Lower leg skin (tissue), 4 donors: ENCODE results near the gene SLC16A3. TPM values are rescaled to one million over a fixed set of nuclear protein-coding genes. Genes with fewer than 3 reads are reported as not detected.
"Not testable (repeated sequence)": the region's sequence is repeated elsewhere in the genome, so short reads cannot be mapped to it uniquely, and the experiment has no call there.

ENCODE experiments used
- DNase-seq, 2 donors: peaks; one replicate each; pipeline ENCODE4 v3.0.0-alpha.2; 2019; ENCODE audit warnings: low spot score in 2 of 2
- H3K4me3 ChIP-seq: fragments of 200-600 bp; sonication (generic); 2 replicates; pipeline ENCODE4 v1.5.1; 2017; ENCODE audit warnings: mild to moderate bottlenecking, low read depth; ENCODE audit not compliant: poor library complexity, severe bottlenecking
- CTCF ChIP-seq, 3 donors: fragments of 450-650 bp; IDR thresholded peaks; one replicate each; pipeline ENCODE4 v1.5.1; 2016; ENCODE audit warnings: antibody characterized with exemption in 3 of 3, mild to moderate bottlenecking in 3 of 3, moderate library complexity in 2 of 3
- POLR2A ChIP-seq, 2 donors: fragments of 450-650 bp; IDR thresholded peaks; one replicate each; pipeline ENCODE4 v1.6.1; 2016 to 2017; ENCODE audit warnings: antibody characterized with exemption in 2 of 2, mild to moderate bottlenecking in 1 of 2, moderate library complexity in 1 of 2
- WGBS, 2 donors: methylation state at CpG; one replicate each; pipeline ENCODE4 v1.1.5; 2018; 5-methylcytosine and 5-hydroxymethylcytosine counted together
- intact Hi-C: fragments of 100-400 bp; cut with DNase I; formaldehyde crosslinking; loops from one replicate; pipeline ENCODE4 v1.15.0; 2023; ENCODE audit warnings: low total_unique reads
- total RNA-seq, 4 donors: library from RNA; depleted of rRNA; stranded (reverse); fragments of >200 nt; gene quantifications; one replicate each; pipeline ENCODE4 v1.1.0, GENCODE V29; 2016

SLC16A3 gene
- total RNA-seq, 4 donors from 2014 or later = 10.0 to 18.5 (median 15.2) TPM

- TF ChIP-seq POLR2A (IDR thresholded peaks at IDR 0.05) (no peak), CTCF (IDR thresholded peaks at IDR 0.05) (no peak)
- 89 to 92% methylated on average over 19 to 23 of the region's 23 CpGs for WGBS, 2 donors
- no peak overlapping the region for H3K4me3 ChIP-seq
- intact Hi-C loops = no loop called here
- DNase-seq = no peak
Measured at GRCh38 chr17:82201498-82201910, 27.3 kb upstream of the SLC16A3 start.

DNA sequence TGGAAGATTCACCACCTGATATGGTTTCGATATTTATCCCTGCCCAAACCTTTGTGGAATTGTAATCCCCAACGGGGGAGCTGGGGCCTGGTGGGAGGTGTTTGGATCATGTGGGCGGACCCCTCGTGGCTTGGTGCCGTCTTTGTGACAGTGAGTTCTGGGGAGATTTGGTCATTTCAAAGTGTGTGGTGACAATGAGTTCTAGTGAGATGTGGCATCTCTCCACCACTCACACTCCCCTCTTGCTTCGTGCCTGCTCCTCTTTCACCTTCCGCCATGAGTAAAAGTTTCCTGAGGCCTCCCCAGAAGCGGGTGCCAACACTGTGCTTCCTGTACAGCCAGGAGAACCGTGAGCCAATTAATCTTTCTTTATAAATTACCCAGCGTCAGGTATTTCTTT is 25.9 kb upstream of the SLC16A3 start:
- intact Hi-C loops = no loop called here
- WGBS, 2 donors = 76 to 78% methylated on average over 10 of the region's 10 CpGs
- no peak overlapping the region for H3K4me3 ChIP-seq
- no peak for TF ChIP-seq POLR2A (IDR thresholded peaks at IDR 0.05)
- TF ChIP-seq CTCF (IDR thresholded peaks at IDR 0.05) = no peak
- DNase-seq = no peak

GRCh38 chr17:82203920-82204319 is 24.9 kb upstream of the SLC16A3 start:
- intact Hi-C loops = no loop called here
- no peak overlapping the region for H3K4me3 ChIP-seq
- TF ChIP-seq CTCF (IDR thresholded peaks at IDR 0.05) (no peak), POLR2A (IDR thresholded peaks at IDR 0.05) (no peak)
- no peak for DNase-seq
- WGBS, 2 donors = 93% methylated on average over 17 to 19 of the region's 19 CpGs

- intact Hi-C loops = no loop called here
- TF ChIP-seq CTCF (IDR thresholded peaks at IDR 0.05) = no peak
- TF ChIP-seq POLR2A (IDR thresholded peaks at IDR 0.05) = no peak
Measured at GRCh38 chr17:82204831-82205719, 23.8 kb upstream of the SLC16A3 start.

DNA sequence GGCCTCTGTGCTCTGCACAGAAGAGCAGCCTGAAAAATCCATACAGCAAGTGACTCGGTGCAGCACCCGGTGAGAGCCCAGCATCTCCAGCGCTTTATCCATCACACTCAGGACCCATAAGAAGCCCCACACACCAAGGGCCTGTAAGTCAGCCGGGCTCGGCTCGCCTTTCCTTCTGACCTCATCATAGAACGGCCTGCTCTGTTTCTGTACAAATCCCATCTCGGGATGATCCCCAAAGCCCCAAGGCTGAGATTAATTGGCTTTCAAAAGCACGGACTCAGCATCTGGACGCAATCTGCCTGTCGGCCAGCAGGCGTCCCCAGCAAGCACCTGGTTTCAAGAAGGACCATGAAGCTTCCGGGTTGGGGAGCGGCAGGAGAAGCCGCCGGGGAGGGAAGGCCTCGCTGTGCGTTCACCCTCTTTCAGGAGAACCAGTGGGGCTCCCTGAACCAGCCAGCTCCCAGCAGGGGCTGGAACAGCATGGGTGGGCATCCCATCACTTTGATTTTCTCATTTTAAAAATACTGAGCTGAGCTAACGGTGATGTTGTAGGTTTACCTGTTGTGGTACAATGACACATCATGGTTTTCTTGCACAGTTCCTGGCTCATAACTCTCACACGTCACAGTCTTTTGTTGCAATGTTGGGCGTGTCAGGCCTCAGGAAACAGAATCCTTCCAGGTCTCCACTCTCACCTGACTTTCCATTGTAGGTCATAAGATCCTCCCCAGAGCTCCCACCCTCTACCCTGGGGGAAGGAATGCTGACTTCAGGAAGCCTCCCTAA is 22.9 kb upstream of the SLC16A3 start:
- WGBS, 2 donors = 13% methylated on average over 17 to 21 of the region's 21 CpGs
- TF ChIP-seq POLR2A (IDR thresholded peaks at IDR 0.05) (no peak), CTCF (IDR thresholded peaks at IDR 0.05) (peak in 1 of 3 donors; percentile 84)
- no peak overlapping the region for H3K4me3 ChIP-seq
- DNase-seq = peak; percentile 79 to 96
- intact Hi-C loops = no loop called here

More at GRCh38 chr17:82204831-82205719, 23.8 kb upstream of the SLC16A3 start:
- no peak overlapping the region for H3K4me3 ChIP-seq
- 57 to 62% methylated on average over 23 to 25 of the region's 25 CpGs for WGBS, 2 donors
- no peak for DNase-seq

GRCh38 chr17:82210655-82211054 is 18.2 kb upstream of the SLC16A3 start:
- 93 to 95% methylated on average over 11 of the region's 11 CpGs for WGBS, 2 donors
- intact Hi-C loops, H3K4me3 ChIP-seq, DNase-seq: not testable (repeated sequence)
